Peyer's patch (tissue), 4 donors: ENCODE results near the gene IGFBP6.

Source experiments
- CTCF ChIP-seq, 6 experiments: fragments of 450-650 bp in 4 of 6; fragments of 200-600 bp in 2 of 6; sonication (generic) in 1 of 6; IDR thresholded peaks; one replicate each; pipeline ENCODE4 v1.5.1; 2017 to 2019; ENCODE audit warnings: antibody characterized with exemption in 6 of 6, mild to moderate bottlenecking in 3 of 6, moderate library complexity in 1 of 6
- POLR2A ChIP-seq, 2 donors: fragments of 450-650 bp; IDR thresholded peaks; one replicate each; pipeline ENCODE4 v1.5.1; 2017; ENCODE audit warnings: antibody characterized with exemption in 2 of 2, mild to moderate bottlenecking in 2 of 2, moderate library complexity in 2 of 2

- peak in 1 of 2 donors; percentile 9 for TF ChIP-seq POLR2A (IDR thresholded peaks at IDR 0.05)
- peak; percentile 84 to 98 (median 91) for TF ChIP-seq CTCF (IDR thresholded peaks at IDR 0.05)
Observed at GRCh38 chr12:53099071-53099882, 1.8 kb downstream of the IGFBP6 start.
